Sciatic nerve (tissue), 2 donors: Measurements from ENCODE around the gene CELSR1. TPM values are rescaled to one million over a fixed set of nuclear protein-coding genes. Genes with fewer than 3 reads are reported as not detected.
A peak's percentile ranks its signal among the peaks of the same experiment; 100 is the strongest.
"Not testable (repeated sequence)": the region's sequence is repeated elsewhere in the genome, so short reads cannot be mapped to it uniquely, and the experiment has no call there.

Source experiments
- ATAC-seq: fragments of 200-7000 bp; cut with Tn5 transposase; one replicate; pipeline ENCODE4 v1.9.1; 2020; ENCODE audit warnings: mild to moderate bottlenecking, moderate library complexity
- DNase-seq: peaks from one replicate; pipeline ENCODE4 v3.0.0-alpha.2; 2020; ENCODE audit warnings: low spot score
- intact Hi-C: fragments of 100-400 bp; cut with DNase I; formaldehyde crosslinking; loops from one replicate; pipeline ENCODE4 v1.14.2; 2022
- total RNA-seq: library from RNA; stranded (reverse); fragmentation: NEBNext Ultra II Directional; extraction: Animal tissue kit (Norgen Biotek cat#: 25700); gene quantifications from one replicate; pipeline ENCODE4 v1.2.1, GENCODE V29; 2021
- donor health status: DM: no; HTN: no; CAD: no.
- donor health status: DM: no; HTN: no; CAD: no.

Gene CELSR1
- total RNA-seq, 1 donor from 2014 or later = 1.9 TPM

DNA sequence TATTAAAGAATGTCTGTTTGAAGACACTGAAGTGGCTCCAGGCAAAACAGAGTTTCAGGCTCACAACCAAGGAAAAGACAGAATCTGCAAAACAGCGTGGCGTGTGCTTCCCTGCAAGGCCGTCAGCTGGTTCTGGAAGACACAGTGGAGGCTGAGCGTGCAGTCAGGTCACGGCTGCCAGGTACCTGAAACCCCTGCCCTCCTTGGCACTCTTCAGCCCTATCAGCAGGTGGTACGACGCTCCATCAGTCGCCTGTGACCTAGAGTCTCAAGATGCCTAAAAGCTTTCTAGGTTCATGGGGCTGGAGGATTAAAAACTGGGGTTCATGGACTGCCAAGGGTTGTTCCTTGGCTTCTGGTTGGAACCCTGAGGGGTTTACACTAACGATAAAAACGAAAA lies 136.1 kb downstream of the CELSR1 start:
- ATAC-seq (no peak), DNase-seq (no peak)
- intact Hi-C loops = no loop called here

DNA sequence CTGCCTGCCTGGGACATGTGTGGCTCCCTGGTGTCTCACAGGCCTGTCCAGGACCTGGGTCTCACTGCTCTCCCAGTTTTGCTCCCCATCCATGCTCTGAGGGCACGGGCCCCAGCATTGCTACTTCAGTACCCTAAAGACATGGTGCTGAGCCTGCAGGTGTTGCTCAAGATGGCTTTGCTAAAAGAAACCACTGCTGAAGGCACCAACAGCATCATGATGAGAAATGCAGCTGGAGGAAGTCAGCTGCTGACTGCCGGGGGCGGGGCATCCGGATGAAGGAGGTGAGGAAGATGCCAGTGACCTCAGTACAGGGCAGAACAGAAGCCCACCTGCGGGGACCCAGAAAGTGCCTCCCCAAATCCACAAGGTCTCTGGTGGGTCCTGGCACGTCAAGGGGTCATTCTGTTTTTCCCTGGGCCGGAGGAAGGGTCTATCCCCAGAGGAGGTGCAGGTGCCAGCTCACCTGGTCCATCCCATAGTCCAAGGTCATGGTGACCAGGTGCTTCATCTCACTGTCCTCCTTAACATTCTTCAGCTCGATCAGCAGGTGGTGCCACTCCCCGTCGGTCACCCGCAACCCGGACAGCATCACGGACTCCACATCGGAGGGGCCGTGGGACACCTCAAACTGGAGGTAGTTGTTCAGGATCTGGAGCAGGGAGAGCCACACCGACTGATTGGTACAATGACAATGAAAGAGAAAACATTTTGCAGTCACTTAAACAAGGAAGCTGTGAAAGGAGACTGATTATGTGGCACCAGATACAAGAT lies 138.0 kb downstream of the CELSR1 start:
- no peak for DNase-seq

DNA sequence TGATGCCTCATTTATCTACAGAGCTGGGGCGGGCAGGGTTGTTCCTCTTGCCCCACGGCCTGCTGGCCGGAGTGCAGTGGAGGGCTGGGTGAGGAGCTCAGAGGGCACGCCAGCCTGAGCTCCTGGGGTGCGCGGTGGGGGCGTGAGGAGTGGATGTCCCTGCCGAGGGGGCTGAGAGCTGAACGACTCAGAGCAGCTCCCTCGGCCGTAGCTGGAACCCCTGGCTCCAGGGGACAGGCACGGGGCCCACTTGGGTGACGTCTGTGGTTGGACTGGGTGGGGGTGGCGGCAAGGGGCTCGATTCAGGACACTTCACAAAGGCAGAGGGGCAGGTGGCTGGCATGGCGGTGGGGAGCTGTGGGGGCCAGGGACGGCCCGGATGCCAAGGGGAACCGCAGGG lies 139.5 kb downstream of the CELSR1 start:
- ATAC-seq (no peak), DNase-seq (no peak)
- intact Hi-C loops = loop anchor here (5.0 kb wide), 1 partner anchor 1724 kb away; no protein-coding TSS in a partner anchor

More for the DNA sequence above, 138.0 kb downstream of the CELSR1 start:
- ATAC-seq = no peak
- intact Hi-C loops = loop anchor here (5.0 kb wide), 1 partner anchor 1723 kb away; no protein-coding TSS in a partner anchor

DNA sequence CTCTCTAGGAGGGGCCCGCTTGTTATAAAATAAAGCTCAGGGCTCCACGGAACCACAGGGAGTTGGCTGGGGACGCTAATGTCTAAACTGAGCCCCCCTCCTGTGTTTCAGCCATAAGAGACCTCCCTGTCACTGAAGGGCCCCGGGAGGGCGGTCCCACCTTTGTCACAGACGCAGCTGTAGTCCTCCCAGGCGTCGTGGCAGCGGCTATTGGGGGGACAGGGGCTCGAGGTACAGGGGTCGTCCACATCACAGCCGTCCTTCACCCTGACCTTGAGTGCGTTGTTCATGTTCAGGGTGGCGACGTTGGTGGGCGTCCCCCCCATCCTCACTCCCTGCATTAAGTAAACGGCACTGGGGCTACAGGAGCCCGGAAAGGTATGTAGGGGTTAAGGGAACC lies 139.9 kb downstream of the CELSR1 start:
- intact Hi-C loops = loop anchor here (5.0 kb wide), 1 partner anchor 1725 kb away; no protein-coding TSS in a partner anchor
- ATAC-seq = no peak
- no peak for DNase-seq

DNA sequence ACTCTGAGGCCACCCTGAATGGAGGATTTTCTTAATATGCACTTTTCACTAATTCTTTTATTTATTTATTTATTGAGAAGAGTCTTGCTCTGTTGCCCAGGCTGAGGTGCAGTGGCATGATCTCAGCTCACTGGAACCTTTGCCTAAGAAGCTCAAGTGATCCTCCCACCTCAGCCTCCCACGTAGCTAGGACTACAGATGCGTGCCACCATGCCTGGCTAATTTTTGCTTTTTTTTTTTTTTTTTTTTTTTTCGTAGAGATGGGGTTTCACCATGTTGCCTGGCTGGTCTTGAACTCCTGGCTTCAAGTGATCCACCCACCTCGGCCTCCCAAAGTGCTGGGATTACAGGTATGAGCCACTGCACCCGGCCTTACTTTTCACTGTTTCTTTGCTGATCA lies 140.4 kb downstream of the CELSR1 start:
- ATAC-seq, DNase-seq: not testable (repeated sequence)
- intact Hi-C loops = loop anchor here (5.0 kb wide), 1 partner anchor 1725 kb away; no protein-coding TSS in a partner anchor

DNA sequence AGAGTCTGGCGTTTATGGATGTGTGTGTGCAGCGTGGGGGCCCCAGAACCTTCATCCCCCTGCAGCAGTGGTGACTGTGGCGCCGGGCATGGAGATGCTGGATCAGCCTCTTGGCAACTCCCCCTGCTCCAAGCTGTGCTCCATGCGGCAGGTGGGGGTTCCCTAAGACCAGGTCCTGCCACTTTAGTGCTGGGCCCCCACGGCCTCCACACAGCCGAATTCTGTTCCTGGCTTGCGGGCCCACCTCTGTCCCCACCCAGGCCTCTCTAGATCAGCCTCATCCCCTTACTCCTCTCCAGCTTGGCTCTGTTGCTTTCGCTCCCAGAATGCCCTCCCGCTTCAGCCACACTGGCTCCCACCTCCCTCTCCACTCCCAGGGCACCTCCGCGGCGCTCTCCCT lies 142.3 kb downstream of the CELSR1 start:
- intact Hi-C loops = loop anchor here (5.0 kb wide), 1 partner anchor 1727 kb away; no protein-coding TSS in a partner anchor
- no peak for ATAC-seq
- DNase-seq = no peak

DNA sequence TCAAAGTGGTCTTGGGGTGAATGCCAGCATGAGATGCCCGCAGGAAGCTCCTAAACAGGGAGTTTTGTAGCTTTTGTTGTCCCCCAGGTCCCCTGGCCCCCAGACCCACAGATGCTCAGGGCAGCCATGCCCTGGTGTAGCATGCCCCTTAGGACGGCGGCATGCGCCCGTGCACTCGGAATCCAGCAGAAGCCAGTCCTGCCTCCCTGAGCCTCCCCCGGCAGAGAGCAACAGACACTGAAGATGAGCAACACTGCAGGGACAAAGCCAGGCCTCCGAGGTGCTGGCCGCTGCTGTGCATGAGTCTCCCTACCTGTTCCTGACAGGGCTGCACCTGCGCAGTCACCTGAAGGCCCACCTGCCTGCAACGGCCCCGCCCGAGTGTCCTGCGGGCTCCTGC lies 142.8 kb downstream of the CELSR1 start:
- DNase-seq (no peak), ATAC-seq (no peak)
- intact Hi-C loops = loop anchor here (5.0 kb wide), 1 partner anchor 1728 kb away; no protein-coding TSS in a partner anchor

DNA sequence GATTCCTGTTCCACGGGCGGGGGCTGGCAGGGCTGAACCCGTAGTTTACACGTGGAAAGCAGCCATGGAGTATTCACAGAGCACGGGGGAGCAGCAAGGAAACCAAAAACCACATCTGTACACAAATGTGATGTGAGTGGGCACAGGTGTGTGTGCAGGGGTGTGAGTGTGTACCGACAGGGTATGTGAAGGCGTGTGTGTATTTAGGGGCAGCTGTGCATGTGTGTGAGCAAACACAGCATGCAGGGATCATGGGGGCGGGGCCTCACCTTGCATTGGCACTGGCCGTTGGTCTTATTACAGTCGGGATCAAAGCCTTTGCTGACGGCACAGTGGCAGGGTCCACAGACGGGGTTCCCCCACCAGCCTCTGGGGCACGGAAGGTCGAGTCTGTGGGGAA lies 143.5 kb downstream of the CELSR1 start:
- ATAC-seq = no peak
- no peak for DNase-seq
- intact Hi-C loops = no loop called here

DNA sequence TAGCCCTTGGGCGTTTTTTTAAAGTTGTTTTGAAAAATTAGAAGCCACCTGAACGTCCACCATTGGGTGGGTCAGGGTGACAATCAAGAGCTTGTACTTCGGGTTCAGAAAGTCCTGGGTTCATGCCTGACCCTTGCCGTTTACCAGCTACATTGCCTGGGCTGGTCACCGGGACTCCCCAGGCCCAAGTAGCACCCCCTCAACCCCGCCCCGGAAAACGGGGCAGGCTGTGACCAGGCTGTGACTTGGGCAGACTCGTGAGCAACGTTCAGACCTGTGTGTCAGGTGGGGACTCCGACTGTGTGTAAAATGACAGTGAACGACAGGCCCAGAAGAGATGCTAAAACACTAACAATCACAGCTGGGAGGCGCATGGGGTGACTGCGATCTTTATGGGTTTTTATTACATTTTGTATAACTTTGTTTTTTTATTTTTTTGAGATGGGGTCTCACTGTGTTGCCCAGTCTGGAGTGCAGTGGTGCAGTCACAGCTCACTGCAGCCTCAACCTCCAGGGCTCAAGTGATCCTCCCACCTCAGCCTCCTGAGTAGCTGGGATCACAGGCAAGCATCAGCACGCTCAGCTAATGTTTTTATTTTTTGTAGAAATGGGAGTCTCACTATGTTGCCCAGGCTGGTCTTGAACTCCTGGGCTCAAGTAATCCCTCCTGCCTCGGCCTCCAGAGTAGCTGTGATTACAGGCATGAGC lies 145.1 kb downstream of the CELSR1 start:
- intact Hi-C loops = no loop called here

DNA sequence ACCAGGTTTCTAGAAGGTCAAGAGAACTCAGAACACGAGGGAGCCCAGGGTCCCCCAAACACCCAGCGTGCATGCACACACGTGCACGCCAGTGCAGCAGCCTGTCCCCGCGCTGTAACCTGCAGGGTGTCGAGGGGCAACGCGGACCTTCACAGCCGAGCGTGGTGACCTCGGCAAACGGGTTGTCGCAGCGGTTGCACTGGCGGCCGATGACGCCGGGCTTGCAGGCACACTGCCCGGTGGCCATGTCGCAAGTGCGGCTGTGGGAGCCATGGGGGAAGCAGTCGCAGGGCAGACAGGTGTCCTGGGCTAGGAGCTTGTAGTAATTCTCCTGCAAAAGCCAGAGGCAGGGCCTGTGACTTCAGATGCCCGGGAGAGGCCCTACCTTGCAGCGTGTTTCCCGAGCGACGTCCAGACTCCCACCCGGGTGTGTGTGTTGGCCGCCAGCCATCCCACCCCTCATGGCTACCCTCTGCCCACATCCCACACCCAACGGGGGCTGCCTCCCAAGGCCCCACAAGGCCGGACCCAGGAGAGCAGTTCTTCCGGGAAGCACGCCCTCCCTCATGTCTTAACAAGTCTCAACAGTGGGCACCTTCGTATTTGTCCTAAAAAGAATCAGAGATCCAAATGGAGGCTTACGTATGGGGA lies 145.8 kb downstream of the CELSR1 start:
- intact Hi-C loops = no loop called here
- ATAC-seq (no peak), DNase-seq (no peak)

More for the DNA sequence above, 145.1 kb downstream of the CELSR1 start:
- no peak for DNase-seq
- ATAC-seq = no peak

DNA sequence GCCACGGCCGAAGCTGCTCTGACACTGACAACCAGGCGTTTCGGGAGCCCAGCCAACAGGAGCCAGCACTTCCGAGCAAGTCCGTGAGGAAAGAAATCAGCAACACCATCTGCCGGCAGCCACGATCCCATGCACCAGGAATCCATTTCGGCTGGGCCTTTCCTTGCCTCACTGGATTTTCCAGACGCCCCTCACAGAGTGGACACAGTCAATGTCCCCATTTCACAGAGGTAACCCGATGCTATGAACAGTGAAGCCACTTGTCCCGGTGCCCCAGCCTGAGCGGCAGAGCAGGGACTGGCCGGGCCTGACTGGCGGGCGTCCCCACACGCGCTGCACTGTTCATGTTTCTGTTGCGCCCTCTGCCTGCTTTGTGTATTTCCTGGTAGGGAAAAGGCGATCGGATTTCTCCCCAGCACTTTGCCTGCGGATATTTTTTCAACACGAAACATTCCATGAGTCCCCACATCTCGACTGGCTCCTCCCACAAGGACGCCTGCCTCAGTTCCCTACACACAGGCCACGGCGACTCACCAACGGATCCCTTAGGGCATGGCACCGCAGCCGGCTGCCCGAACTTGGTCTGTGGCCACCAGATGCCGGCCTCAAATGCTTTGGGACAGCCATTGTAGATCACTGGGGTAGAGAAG lies 146.6 kb downstream of the CELSR1 start:
- peak; percentile 87 for ATAC-seq

DNA sequence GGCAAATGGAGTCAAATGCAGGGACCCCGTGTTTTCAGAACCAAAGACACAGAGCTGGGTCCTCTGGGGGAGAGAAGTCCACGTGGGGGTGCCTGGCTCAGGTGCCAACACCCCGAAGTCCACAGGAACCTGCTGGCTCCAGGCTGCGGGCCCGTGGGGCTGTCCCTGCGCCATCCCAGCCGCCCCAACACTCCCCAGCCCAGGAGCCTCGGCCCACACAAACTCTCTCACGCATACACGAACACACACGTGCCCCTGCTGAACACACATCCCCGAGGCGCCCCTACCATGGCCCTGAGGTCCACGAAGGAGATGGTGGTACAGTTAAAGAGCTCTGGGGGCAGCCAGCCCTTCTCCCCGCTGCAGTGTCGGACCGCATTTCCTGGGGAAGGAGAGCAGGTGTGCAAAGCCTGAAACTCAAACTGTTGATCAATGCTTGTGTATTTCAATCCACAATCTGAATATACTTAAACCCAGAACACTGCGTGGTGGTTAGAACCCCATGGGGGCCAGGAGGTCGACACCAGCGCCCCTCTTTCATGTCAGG lies 147.2 kb downstream of the CELSR1 start:
- intact Hi-C loops = no loop called here
- DNase-seq (no peak), ATAC-seq (peak; percentile 21)

More for the DNA sequence above, 146.6 kb downstream of the CELSR1 start:
- intact Hi-C loops = no loop called here
- DNase-seq = peak; percentile 82

DNA sequence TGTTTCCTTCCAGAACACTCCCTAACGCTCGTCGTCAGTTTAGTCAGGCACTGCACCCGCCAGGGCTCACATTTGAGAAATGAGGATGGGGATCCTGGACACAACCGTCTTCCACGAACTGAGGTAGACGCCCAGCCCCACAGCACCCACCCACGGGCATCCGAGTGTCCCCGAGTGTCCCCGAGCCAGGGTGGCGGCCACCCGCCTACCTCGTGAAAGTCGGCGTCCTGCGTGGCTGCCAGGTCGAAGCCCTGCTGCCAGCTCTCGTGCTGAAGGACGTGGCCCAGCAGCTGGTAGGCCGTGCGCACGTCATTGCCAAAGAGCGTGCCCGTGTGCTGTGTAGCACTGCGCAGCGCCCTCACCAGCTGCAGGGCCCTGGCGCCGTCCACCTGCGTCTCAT lies 148.3 kb downstream of the CELSR1 start:
- intact Hi-C loops = no loop called here
- DNase-seq = no peak
- ATAC-seq = no peak

DNA sequence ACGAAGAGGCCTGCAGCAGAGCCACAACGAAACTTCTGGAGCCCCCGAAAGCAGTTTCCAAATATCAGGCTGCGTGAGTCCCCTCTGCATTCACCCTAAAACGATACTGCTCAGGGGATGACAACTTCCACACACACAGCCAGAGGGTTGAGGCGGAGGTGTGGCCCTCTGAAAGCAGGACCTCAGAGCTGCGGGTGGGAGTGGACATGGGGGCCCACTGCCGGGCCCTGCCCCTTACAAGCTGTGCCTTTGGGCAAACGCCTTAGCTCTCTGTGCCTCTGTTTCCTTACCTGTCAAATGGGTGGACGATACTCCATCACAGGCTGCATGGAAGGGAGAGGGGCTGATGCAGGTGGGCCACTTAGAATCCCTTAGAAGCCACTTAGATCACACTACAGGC lies 148.8 kb downstream of the CELSR1 start:
- DNase-seq = no peak
- ATAC-seq = no peak
- intact Hi-C loops = no loop called here

DNA sequence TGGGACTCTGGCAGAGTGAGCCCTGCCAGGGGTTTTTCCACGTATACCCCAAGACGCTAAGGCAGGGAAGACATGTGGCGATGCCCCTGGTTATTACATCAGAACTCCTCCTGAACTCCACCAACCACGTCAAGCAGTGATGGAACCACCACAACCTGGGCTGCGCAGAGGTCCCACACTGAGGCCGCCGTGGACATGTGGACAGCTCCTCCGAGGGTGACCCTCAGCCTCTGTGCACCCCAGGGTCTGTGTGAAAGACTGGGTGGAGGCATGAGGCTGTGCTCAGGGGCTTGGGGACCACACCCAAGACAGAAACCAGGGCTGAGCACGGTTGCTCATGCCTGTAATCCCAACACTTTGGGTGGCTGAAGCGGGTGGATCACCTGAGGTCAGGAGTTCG lies 149.7 kb downstream of the CELSR1 start:
- no peak for ATAC-seq
- intact Hi-C loops = no loop called here
- DNase-seq = no peak

DNA sequence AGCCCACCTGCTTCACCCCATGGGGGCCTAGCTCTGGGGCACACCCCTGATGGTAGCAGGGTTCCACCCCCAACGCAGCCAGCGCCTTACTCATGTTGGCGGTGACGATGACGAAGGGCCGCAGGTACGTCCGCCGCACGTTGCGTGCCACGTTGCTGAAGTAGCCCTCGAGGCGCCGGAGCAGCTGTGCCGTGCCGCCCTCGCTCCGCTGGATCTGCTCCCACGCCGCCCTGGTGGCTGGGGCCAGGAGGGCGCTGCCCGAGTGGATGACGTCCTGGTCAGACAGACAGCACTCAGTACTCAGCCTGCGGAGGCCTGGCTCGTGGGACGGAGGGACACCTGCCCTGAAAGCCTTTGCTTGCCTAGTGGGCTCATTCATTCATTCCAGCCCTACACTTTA lies 151.1 kb downstream of the CELSR1 start:
- intact Hi-C loops = no loop called here
- ATAC-seq (no peak), DNase-seq (no peak)

DNA sequence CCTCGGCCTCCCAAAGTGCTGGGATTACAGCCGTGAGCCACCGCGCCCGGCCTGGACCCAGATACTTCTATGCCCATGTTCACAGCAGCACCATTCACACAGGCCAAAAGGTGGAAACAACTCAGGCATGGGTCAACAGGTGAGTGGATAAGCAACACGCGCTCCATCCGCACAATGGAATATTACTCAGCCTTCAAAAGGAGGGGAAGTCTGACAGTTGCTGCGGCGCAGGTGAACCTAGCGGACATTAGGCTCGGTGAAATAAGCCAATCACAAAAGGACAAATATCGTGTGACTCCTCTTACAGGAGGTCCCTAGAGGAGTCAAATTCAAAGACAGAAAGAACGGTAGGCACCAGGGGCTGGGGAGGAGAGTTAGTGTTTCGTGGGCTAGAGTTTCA lies 154.9 kb downstream of the CELSR1 start:
- intact Hi-C loops = loop anchor here (5.0 kb wide), 1 partner anchor 295 kb away; no protein-coding TSS in a partner anchor
- DNase-seq = no peak
- no peak for ATAC-seq

DNA sequence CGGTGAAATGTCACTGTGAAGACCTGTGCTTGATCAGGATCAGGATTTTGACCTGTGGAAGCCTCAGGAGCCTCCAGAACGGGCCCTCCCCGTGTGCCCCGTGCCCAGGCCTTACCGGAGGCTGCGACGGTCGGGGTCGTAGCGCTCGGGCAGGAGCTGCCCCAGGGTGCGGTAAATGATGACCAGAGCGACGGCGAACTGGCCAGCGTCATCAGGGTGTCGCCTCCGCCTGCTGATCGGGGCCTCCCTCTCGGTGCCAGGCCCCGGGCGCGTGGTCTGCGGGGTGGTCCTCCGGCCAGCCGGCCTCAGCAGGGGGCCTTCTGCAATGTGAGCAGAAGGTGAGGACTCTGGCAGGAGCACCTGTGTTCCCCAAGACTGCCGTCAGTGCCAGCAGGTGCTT lies 155.7 kb downstream of the CELSR1 start:
- DNase-seq (no peak), ATAC-seq (no peak)
- intact Hi-C loops = loop anchor here (5.0 kb wide), 1 partner anchor 296 kb away; no protein-coding TSS in a partner anchor

DNA sequence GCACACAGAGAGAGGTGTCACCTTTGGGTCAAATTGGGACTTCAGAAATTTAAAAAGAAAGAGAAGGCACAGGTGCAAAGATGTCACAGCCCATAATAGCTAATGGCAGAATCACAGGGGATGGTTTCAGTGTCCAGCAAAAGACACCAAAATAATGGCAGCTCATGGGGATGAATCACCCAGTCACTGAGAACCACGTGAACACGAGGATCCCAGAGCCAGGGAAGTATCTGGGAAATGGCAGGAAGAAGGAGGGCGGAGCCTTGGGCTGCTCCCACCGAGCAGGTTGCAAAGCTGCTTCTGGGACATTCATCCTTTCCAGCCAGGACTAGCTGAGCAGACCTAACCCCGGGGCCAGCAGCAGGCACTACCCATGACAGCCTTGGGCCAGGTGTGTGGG lies 156.3 kb downstream of the CELSR1 start:
- DNase-seq = no peak
- intact Hi-C loops = loop anchor here (5.0 kb wide), 1 partner anchor 296 kb away; no protein-coding TSS in a partner anchor
- ATAC-seq = no peak
